ENCODE measurements around the gene FAM180A.

FAM180A gene

DNA sequence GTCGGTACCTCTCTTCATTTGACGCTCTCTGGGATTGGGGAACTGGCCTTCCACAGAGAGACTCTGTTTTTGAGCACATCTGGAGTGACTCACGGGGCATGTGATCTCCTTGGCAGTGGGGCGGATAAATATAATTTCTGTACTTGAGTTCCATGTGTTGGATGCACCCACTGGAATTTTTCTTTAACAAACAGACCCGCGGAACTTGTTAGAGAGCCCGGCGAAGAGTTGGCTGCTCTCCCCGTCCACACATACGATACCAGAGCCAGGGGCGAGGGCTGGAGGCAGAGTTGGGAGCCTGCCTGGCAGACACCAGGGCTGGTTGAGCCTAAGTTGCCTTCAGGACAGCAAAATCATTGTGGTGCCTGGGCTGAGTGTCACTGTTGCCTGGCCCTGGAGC, at the start of gene FAM180A:
FAM180A (minus strand) TSS at position 44 of the 400 bp plus-strand sequence. CDS start 233 bp downstream, outside the sequence.
- H3K4me3 ChIP-seq (ENCODE audit: low read depth, low read length) = no peak within 1 kb of the TSS
- TF ChIP-seq, protein P1, sequence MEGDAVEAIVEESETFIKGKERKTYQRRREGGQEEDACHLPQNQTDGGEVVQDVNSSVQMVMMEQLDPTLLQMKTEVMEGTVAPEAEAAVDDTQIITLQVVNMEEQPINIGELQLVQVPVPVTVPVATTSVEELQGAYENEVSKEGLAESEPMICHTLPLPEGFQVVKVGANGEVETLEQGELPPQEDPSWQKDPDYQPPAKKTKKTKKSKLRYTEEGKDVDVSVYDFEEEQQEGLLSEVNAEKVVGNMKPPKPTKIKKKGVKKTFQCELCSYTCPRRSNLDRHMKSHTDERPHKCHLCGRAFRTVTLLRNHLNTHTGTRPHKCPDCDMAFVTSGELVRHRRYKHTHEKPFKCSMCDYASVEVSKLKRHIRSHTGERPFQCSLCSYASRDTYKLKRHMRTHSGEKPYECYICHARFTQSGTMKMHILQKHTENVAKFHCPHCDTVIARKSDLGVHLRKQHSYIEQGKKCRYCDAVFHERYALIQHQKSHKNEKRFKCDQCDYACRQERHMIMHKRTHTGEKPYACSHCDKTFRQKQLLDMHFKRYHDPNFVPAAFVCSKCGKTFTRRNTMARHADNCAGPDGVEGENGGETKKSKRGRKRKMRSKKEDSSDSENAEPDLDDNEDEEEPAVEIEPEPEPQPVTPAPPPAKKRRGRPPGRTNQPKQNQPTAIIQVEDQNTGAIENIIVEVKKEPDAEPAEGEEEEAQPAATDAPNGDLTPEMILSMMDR (IDR thresholded peaks at IDR 0.05; ENCODE audit: borderline replicate concordance, insufficient read depth, low read depth, low read length) = no peak

DNA sequence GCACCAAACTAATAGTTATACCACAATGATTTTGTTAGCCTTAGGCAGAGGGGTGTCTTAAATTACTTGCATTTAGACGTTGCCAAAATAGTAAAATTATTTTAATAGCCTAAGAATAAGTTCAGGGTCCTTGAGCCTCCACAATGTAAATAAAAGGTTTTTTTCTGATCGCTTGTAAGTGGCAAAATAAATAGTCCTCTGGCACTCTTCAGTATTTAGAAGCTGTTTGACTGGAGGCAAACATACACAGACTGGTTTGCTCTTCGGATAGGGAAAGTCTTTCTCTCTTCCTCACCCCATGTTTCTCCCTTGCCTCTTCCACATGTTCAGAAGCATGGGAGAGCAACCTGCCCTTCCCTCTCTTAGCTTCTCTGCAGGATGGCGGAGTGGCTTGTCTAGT, 49.5 kb upstream of the FAM180A start:
- TF ChIP-seq, protein P1 (IDR thresholded peaks at IDR 0.05; ENCODE audit: borderline replicate concordance, insufficient read depth, low read depth, low read length) = no peak
- no peak overlapping the region for H3K4me3 ChIP-seq (ENCODE audit: low read depth, low read length)

DNA sequence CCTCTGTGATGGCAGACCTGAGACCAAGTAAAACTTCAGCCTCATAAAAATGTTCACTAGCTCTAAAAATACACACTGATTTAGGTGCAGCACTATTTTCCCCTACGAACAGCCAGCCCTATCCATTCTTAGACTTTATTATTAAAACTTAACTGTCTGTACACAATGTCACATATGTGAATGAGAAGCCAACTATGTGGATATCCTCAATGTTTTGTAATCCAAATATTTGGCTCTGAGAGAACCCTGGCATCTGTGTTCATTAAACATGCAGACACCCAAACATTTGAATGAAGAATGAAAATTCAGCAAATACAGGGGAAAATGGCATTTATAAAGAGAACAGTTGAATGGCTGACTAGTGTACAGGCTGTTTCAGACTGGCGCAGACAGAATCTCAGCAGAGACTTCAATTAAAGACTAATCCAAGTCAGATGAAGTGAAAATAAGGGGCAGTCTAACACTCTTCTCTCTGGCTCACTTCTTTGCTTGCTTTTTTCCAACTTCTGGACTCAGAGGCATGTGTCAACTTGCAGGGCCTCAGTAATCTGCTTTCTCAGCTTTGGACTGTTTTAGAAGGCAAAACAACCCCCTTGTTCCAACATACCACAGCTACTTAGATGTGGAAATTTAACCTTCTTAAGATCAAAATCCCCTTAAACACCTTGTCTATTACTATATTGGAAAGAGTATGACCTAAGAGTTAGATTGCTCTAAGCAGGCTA, 47.4 kb upstream of the FAM180A start:
- TF ChIP-seq, protein P1 (IDR thresholded peaks at IDR 0.05; ENCODE audit: borderline replicate concordance, insufficient read depth, low read depth, low read length) = no peak
- no peak overlapping the region for H3K4me3 ChIP-seq (ENCODE audit: low read depth, low read length)

DNA sequence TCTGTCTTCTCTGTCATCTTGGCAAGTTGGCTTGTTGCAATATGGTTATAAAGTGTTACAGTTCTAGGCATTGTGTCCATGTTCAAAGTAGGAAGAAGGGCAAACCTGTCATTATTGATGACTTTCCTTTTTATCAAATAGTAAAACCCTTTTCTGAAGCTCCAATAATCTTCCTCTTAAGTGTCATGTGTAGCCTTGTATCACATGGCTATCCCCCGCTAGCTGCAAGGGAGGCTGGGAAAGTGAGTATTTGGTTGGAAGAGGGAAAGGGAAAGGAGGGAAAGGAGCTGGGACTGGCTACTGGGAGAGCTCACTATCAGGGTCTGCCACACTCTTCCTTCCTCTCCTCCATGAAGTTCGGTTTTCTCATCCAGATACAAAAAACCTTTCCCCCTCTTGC, 45.2 kb upstream of the FAM180A start:
- H3K4me3 ChIP-seq (ENCODE audit: low read depth, low read length) = no peak overlapping the region
- TF ChIP-seq, protein P1 (IDR thresholded peaks at IDR 0.05; ENCODE audit: borderline replicate concordance, insufficient read depth, low read depth, low read length) = no peak

DNA sequence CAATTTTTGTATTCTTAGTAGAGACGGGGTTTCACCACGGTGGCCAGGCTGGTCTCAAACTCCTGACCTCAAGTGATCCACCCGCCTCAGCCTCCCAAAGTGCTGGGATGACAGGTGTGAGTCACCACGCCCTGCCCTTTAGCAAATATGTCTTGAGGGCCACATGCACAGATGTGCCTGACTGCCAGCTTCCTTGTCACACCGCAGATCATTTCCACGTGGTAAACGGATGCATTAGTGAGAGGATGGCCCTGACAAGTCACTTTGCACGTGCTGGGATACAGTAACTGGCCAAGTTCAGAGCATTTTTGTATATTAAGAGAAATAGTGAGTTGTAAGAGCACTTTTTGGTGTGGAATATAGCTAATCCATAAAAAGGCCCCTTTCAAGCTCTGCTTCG, 44.3 kb upstream of the FAM180A start:
- no peak overlapping the region for H3K4me3 ChIP-seq (ENCODE audit: low read depth, low read length)
- TF ChIP-seq, protein P1 (IDR thresholded peaks at IDR 0.05; ENCODE audit: borderline replicate concordance, insufficient read depth, low read depth, low read length) = no peak

DNA sequence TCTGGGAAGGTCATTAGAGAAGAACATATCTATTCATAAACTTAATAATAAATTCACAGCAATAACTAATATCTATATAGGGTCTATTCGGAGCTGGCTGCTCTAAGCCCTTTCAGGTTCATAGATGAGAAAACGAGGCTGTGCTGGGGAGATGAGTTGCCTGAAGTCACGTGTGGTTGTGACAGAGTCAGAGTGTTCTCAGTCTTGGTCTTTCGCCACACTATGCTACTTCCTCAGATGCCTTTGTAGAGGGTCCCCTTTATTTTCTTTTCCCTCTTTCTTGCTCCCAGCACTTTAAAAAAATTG, 43.7 kb upstream of the FAM180A start:
- TF ChIP-seq, protein P1 (IDR thresholded peaks at IDR 0.05; ENCODE audit: borderline replicate concordance, insufficient read depth, low read depth, low read length) = no peak
- H3K4me3 ChIP-seq (ENCODE audit: low read depth, low read length) = no peak overlapping the region

DNA sequence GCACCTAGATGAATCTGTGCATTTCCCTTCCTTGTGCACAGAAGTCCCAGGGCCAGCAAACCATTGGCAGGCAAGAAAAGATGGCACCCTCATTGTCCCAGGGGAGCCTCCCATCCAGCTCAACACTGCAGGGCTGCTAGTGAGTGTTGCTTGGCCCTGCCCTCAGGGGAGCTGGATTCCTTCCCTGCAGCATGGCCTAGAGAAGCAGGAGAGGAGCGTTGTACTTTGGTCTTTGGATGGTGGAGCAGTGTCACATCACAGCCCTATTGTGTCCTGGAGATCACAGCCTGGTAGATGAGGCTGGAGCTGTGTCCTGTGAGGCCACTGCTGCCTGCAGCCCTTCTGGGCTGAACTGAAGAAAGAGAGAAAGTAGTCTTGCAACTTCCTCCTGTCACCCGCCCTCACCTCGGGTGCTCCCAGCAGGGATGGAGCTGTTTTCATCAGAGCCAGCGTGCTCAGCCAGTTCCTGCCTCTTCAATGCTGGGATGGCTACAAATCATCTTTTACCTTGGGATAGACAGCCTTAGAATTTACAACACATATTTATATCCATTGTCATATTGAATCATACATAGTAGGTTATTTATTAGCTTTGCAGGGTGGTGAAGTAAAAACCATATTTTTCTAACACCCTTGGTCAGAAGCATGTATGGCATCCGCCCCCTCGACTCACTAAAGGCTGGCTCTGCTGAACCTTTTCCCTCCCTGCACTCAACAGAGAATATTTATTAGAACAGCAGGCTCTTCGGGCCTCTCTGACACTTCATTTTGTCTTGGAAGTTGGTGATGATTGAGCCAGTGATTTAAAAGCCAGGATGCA, 43.1 kb upstream of the FAM180A start:
- TF ChIP-seq, protein P1 (IDR thresholded peaks at IDR 0.05; ENCODE audit: borderline replicate concordance, insufficient read depth, low read depth, low read length) = no peak
- H3K4me3 ChIP-seq (ENCODE audit: low read depth, low read length) = no peak overlapping the region

Measured in GM12875 (cell line).